GM12892 (cell line): Measurements from ENCODE around the gene UBN2.

ENCODE experiments used
- POLR2A ChIP-seq: IDR thresholded peaks from 2 replicates; pipeline ENCODE4 v1.6.1; 2011; ENCODE audit warnings: low read depth, low read length, control low read depth
- TAF1 ChIP-seq: IDR thresholded peaks from 2 replicates; pipeline ENCODE4 v1.6.1; 2011; ENCODE audit warnings: low read depth, mild to moderate bottlenecking, control low read depth, low read length, borderline replicate concordance

- TF ChIP-seq POLR2A (no peak), TAF1 (no peak)
These were observed 99.4 kb downstream of the UBN2 start for GRCh38 chr7:139330333-139331030.
